Activated CD4-positive, alpha-beta T cell treated with anti-CD3 and anti-CD28 coated beads, Interleukin-2, Interleukin-6, amounts not matched to agents 100 ng/mL and 50 ng/mL, durations not matched to agents 16 hours and 8 hours (primary cell): ENCODE measurements around the gene PIP5K1B.

ENCODE experiments used
- DNase-seq: peaks from one replicate; pipeline ENCODE4 v3.0.0-alpha.2; 2020

Gene PIP5K1B

DNA sequence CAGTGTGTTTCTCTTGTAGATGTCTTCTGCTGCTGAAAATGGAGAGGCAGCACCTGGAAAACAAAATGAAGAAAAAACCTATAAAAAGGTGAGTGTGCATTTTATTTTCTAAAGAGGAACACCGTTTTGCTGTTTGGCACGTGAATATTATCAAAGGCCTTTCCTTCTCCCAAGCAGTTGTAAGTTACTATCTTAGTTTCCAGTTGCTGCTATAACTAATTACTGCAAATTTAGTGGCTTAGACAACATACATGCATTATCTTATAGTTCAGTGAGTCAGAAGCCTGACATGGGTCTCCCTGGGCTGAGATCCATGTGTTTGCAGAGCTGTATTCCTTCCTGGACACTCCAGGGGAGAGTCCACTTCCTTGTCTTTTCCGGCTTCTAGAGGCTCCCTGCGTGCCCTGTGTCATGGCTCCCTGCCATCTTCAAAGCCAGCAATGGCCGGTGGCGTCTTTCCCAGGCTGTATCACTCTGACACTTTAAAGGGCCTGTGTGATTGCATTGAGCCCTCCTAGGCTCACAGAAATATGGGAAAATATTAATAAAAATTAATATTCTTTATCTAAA, 117.6 kb downstream of the PIP5K1B start:
- no peak for DNase-seq

DNA sequence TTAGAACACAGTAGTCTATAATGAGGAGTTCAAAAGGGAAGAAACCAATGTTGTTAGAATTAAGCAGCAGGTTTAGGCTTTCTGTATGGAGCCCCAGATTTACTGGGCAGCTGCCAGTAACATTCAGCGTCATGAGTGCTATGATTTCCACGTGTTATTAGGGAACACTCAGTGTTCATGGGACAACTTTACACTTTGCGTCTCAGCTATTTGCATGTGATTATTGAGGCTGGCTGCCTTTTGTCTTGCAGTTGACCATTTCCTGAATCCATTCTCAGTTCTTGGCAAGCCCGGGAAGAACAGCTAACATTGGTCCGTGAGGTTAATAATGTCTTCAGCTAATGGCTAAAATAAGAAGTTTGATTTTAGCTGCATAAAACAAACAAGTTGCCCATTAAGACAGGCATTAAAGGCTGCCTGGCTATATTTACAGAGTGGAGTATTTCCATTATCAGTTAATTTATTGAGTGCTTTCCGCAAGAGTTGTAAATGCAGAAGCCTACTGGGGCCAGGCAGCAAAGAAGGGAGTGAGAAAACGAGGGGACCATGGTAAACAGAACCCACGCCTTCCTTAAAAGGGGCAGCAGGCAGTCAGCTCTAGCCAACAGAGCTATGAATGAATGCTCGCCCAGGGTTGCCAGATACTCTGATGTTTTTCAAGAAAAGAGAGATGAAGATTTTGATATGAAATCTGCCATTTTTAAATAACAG, 120.9 kb downstream of the PIP5K1B start:
- no peak for DNase-seq

DNA sequence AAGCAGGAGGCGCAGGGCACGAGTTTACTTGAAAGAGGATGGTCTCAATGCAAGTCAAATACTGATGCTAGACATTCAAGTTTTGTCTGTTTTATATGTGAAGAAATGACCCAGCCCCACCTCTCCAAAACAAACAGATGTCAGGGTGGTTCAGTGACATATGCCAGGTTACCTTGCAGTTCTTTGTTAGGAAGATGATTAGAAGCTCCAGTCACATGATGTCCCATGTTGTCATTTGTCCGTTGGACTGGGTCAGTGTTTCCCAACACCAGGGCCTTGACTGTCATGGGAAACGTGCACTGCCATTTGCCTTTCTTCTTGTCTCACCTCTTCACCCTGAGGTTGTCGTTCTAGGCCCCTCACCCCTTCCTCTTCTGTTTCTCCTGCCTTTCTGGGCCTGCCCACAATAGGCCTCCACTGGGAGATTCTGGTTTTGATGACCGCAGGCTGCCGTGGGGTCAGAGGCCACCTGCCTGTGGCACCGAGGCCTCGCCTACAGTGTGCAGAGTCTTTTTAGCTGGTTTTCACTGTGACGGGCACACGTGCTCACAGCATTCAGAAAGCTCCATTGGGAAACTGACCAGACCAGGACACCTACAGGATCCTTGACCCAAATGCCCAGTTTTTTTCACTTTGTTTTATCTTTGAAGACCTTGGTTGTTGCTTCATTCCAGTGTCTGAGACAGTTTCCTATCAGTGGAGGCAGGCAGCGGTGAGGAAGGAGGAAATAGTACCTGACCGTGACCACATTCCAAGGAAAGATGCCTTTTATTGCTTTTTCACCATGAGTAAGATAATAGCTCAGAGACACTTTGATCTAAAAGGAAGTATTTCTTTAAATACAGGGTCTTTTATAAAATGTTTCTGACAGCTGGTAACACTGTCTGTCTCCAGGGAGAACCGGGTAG, 123.1 kb downstream of the PIP5K1B start:
- no peak for DNase-seq

DNA sequence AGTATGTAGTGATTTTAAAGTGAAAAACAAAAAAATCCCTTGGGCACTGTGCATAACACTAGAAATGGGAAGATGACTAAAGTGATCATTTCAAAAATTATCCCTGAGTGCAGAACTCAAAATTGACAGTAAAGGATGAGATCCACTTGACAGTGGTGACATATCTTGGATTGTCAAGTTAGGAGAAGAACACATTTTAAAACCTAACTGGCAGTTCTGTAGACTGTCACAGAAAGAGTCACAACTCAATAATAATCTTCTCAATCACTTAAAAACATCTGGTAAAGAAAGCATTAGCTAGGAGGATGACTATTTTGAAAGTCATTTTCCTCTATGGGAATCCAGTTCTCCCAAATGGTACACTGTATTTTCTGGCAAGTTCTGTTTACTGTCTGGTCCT, 127.1 kb downstream of the PIP5K1B start:
- no peak for DNase-seq

DNA sequence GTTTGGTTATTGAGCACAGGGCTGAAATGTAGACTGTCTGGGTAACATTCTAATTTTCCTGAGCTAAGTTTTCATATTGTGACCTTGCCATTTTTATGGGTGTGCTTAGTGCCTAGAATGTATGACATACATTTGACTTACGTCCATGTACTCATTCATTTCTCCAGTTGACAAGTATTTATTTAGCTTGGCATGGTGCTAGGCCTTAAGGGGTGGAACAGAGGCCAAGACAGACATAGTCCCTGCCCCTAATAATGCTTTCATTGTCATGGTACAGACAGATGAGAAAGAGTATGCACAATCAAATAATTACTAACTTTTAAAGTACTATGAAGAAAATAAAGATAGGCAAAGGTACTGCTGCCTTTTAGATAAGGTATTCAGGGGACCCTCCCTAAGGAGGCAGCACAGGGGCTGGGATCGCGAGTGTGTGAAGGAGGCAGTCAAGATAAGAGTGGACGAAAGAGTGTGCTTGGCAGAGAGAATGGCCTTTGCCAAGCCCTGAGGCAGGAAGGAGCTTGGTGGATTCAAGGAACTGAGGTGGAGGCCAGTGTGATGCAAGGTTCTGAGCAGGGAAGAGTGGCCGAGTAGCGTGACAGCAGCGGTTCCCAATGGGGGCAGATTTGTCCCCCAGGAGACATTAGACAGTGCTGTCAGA, 128.0 kb downstream of the PIP5K1B start:
- no peak for DNase-seq

DNA sequence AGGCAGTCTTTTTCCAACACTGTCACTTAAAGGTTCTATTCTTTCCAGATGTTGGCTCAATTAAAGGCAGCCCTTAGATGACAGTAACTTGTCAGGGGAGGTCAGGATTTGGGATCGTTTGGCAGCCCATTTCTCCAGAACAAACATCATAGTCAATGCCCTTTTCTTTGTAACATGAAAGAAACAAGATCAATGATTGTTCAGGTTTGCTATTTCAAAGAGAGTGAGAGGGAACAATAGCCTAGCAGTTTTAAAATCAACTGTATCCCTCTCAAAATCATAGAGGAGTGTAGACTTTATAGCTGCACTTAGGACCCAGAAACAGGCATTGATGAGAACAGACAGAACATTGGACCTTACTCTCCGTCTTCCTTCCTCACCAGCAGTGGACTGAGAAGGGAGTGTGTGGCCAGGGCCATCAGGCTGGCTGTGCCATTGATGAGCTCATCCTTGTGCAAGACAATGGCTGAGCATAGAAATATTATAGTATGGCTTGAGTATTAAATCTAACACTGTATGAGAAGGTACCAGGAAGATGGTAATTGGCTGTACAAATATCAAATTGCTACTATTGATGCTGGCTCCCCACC, 130.0 kb downstream of the PIP5K1B start:
- DNase-seq = no peak

DNA sequence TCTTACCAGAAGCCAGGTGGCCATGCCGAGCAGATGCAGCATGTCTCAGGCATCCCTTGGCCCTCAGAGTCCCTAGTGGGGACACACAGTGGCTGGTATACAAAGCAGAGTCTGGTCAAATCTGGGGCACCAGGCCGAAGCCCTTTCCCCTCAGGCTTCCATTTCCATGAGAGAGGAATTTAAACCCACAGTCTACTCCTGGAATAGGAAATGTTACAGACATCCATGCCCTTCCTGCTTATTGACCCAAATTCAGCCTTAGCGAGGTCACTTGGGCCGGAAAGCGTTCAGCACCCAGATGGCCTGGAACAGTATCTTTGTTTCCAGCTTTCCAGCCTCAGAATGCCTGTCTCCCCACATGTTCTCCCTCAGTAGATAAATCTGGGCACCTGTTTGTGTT, 131.7 kb downstream of the PIP5K1B start:
- DNase-seq = no peak

DNA sequence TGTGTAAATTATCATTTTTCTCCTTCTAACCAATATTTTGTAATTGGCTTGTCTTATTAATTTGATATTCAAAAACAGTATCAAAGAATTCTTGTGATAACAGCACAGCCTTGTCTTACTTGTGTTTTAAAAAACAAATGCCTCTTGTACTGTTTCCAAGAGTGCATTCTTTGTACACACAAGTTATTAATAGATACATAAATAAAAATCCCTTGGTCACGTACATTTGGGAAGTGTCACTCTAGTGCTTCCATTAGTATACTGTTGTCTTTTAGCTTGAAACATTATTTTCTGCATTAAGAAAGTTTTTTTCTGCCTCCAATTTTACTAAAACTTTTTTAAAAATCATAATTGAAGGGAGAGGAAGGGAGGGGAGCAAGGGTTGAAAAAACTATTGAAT, 133.2 kb downstream of the PIP5K1B start:
- no peak for DNase-seq

DNA sequence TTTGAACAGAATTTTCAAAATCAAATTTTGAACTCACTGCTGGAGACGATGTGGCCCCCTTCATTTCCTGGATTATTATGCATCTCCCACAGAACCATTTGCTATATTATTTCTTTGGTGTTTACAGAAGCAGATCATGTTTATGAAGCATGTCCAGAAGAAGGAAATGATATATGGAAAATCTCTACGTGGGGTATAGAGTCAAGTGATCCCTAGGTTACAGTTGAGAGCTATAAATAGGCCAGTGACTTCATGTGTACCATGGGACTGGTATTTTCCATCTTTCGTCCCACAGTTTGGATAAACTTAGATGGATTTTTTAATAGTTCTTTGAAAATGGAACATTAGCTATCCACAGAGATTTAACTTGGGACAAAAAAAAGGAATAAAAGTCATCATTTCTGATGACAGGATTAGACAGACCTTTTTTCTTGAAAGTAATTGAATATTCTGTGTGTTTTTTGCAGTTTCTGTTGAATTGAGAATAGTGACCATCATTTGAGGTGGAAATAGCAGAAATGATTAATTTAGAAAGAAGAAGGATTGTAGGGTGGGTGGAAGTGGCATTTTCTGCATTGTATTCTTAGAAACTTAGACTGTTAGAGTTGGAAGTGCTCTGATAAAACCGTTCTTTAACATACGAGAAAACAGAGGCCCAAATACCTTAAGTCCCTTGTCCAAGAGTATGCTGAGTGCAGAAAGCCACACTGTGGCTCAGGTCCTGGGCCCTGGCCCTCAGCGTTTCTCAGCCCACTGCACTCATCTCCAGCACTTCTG, 136.4 kb downstream of the PIP5K1B start:
- DNase-seq = no peak

DNA sequence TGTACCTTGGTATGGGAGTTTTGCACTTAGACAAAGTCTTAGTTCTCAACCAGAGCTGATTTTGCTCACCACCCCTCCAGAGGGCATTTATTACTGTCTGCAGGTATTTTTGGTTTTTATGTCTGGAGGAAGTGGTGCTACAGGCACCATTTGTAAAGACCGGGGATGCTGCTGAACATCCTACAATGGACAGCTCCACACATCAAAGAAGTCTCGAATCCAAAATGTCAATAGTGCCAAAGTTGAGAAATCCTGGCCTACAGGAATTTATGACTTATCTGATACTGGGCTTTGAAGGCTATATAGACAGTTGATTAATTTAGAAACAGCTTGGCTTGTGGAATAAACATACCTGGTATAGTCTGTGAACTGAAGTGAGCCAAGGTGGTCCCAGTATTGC, 137.5 kb downstream of the PIP5K1B start:
- DNase-seq = no peak

DNA sequence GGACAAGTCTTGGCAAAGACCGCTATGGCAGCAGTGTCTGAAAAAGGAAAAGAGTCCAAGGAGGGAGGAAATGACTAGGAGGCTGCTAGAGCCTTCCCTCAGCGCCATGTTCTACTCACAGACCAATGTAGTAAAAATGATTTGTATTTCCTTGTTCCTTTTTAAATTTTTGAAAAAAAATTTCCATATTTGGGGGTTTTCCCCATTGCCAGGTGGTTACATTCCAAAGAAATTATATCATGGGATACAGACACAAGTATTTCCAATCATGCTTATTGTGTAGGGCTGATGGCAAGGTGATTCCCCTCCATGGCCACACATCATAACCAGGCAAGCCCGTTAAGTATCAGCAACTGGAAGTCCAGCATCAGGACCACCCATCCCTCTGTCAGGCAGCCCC, 138.2 kb downstream of the PIP5K1B start:
- DNase-seq = no peak

DNA sequence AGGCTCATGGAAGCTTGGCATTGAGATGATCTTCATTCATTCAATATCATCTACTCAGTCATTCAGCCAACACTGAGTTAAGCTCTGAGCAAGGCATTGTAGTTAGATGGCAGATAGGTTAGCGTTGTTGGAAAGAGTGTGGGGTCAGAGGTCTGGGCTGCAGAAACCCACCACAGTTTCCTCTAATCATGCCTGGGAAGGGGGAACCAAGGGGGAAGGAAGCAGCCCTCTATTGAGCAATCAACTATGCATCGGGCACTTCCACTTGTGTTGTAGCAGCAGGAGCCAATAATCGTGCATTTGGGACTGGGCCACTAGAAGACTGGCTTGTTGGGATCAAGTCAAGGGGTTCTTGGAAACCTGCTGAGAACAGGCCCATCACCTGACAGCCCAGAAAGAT, 139.1 kb downstream of the PIP5K1B start:
- no peak for DNase-seq

DNA sequence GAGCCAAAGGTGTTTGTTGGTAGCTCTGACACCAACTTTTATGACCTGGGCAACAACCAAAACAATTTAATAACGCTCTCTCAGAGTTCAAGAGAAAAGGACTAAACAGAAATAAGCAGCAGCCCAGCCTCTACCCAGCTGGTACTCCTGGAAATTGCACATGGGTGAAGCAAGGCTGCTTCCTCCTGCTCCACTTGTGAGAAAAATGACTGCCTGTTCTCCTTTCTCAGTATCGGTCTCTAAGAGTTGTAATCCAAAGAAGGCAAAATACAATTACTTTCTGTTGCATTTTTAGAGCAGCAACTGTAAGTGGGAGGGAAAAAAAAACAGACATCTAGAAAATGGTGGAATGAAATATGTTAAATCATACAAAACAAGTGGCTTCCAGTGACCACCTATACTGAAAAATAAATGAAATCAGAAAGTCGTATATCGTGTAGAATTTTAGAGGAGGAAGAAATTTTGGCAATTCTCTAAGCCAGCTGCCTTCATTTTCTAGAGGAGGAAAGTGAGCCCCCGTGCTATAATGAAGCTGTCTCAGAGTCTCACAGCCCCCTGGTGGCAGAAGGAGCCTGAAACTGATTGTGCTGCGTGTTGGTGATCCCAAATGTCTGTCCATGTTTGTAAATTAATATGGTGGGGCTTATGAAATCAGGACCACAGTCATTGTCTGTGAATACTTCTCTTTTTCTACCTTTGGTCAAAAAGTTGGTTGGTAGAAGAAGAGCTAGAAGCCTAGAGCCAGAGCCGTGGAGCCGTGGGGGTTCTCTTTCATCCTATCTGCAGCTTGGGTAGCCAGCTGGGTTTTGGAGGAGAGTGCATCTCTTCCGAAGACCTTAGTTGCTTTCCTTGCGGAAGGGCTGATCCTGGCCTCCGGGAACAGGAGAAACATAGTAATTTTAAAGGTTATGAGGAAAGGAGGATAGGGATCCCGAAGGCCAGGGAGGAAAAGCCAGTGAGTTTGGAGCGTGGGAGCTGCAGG, 139.9 kb downstream of the PIP5K1B start:
- DNase-seq = peak; percentile 12

DNA sequence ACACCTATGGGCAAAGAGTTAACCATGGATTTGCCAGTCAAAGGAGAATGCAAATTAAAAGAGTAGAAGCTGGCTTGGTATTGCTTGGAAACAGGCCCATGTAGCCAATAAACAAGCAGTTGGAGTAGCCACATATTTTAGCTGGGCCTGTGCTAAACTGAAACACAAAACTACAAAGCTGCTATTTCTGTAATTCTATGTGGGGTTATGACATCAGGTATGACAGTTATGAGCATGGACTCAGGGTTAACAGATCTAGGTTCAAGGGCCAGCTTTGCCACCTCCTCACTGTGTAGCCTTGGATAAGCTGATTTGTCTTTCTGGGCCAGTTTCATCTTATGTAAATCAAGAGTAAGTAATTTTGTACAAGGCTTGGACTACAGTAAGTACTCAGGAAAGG, 142.7 kb downstream of the PIP5K1B start:
- DNase-seq = no peak

DNA sequence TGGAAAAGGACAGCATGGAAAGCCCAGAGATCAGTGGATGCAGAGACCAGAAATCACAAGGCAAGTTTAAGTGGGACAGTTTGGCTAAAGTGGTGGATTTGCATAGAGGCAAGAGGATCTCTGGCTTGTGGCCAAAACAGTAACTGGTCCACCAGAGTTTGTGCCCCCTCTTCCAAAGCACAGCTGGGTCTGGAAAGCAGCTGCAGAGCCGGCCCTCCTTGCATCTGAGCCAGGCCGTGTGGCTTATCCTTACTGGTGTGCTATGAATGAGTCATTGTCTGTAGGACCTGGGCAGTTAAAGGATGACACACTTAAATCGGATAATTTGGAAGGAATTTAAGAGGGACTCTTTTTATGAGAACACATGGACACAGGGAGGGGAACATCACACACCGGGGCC, 146.6 kb downstream of the PIP5K1B start:
- DNase-seq = no peak

DNA sequence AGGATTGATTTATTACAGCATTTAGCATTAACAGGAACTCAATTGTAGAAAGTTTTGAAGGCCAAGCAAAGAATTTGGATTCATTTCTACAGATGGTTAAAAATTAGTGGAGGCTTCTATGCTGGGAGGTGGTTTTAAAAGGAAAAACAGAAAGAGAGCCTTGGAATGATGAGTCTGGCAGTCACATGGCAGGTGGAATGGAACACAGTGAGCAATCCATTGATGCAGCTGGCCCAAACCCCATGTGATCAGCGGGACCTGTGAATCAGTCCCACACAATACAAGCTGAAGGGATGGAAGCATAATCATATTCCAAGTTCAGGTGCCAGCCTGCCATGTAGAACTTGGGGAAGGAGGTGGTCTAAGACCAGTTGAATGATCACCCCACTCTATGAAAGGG, 147.9 kb downstream of the PIP5K1B start:
- no peak for DNase-seq

DNA sequence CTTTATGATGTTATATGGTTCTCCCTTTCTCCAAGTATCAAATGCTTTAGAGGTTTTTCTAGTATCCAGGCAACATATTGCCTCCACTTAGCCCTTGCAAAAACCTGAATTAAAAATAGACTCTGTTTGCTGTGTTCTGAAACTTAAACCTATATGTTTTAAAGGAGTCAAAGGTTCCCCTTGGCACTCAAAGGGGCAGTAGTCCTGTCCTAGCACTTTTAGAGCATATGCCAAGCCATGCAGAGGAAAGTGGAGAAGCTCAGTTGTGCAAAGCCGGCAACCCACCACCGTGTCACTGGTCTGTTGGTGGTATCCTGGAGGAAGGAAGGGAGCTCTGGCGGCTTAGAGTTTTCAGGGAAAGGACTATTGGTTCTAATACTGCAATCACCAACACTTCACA, 154.3 kb downstream of the PIP5K1B start:
- no peak for DNase-seq

DNA sequence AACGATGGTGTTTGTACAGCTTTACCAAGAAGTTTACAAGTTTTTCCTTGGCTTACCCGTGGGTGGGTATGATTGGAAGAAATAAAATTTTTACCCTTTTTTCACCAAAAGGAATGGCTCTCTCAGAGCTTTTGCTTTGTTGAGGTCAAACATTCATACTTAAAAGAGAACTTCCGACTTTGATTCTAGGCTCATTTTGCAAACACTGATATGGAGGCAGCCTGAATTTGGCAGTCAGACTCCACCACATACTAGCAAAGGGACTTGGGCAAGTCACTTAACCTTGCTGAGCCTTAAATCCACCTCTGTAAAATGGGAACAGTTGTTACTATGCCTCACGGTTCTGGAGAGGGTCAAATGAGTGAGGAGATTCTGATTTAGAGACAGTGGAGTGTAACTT, 155.4 kb downstream of the PIP5K1B start:
- DNase-seq = no peak

DNA sequence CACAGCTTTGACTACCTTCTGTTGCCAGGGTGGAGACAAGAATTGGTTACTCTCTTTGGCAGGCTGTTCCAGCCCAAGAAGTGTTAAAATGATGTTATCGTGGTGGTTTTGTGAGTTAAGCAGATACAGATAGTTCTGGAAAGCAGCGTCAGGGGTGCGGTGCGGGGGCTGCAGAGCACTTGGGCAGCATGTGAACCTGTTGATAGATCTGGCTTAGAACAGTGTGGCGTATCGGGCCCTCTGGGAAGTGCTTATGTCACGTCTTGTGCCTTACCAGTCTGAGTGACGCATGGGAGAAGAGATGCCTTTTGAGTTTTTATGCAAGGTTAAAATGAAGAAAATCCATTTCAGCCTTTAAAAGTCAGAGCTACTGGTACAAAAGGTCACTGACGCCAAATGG, 156.4 kb downstream of the PIP5K1B start:
- DNase-seq = no peak

DNA sequence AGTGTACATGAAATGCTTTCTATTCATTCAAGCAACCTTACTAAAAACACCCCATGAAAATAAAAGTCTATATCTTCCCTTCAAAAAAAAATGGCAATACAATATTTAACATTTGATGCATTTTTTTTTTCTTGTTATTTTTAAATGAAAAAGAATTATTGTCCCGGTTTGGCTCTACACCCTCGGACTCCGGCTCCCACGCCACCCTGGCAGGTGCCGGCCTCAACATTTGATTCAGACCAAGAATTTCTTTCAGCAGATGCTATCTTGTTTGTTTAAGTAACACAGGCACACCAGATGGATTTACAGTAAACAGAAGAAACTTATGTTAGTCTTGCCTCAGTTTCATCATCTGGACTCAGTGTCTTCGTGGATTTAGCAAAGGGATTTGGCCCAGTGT, 162.0 kb downstream of the PIP5K1B start:
- no peak for DNase-seq

DNA sequence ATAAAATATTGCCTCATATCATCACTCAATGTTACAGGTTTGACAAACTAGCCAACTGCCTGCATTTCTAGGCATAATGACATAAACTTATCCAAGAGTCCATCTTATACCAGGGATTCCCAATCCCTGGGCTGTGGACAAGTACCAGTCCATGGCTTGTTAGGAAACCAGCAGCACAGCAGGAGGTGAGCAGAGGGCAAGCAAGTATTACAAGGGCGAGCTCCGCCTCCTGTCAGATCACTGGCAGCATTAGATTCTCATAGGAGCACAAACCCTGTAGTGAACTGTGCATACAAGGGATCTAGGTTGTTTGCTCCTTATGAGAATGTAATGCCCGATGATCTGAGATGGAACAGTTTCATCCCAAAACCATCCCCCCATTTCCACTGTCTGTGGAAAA, 164.0 kb downstream of the PIP5K1B start:
- DNase-seq = no peak
